Body of pancreas (tissue), 4 donors: Measurements from ENCODE around the gene TRMT1L. TPM values are rescaled to one million over a fixed set of nuclear protein-coding genes. Genes with fewer than 3 reads are reported as not detected.

Experiments
- ATAC-seq: fragments of 150-250 bp; one replicate; pipeline ENCODE4 v1.9.1; 2016
- DNase-seq, 4 donors: peaks; one replicate each; pipeline ENCODE4 v3.0.0-alpha.2; 2019
- H3K27ac ChIP-seq, 4 donors: fragments of 200-600 bp; sonication (generic); 1 replicate in 3 of 4; 2 replicates in 1 of 4; pipeline versions ENCODE4 v1.5.1 to v1.6.1; 2016 to 2019; ENCODE audit warnings: mild to moderate bottlenecking in 1 of 4, mixed read lengths in 1 of 4, moderate library complexity in 1 of 4
- H3K27me3 ChIP-seq, 2 donors: fragments of 200-600 bp; sonication (generic); one replicate each; pipeline ENCODE4 v1.6.0; 2016; ENCODE audit warnings: mild to moderate bottlenecking in 1 of 2
- H3K36me3 ChIP-seq, 2 donors: fragments of 200-600 bp; sonication (generic); replicated peaks in 1 of 2; 2 replicates each; pipeline ENCODE4 v1.5.1; 2016; ENCODE audit warnings: low read depth in 2 of 2; ENCODE audit not compliant: insufficient read depth in 1 of 2
- H3K4me1 ChIP-seq: fragments of 200-600 bp; sonication (generic); one replicate; pipeline ENCODE4 v1.6.0; 2016
- H3K4me3 ChIP-seq, 2 donors: fragments of 200-600 bp; sonication (generic); 1 replicate in 1 of 2; 2 replicates in 1 of 2; pipeline ENCODE4 v1.5.1; 2016 to 2019
- H3K9me3 ChIP-seq, 3 donors: fragments of 200-600 bp; sonication (generic); 1 replicate in 2 of 3; 2 replicates in 1 of 3; pipeline ENCODE4 v1.5.1; 2016
- POLR2A ChIP-seq, 3 donors: fragments of 450-650 bp; IDR thresholded peaks; one replicate each; pipeline ENCODE4 v1.6.1; 2016; ENCODE audit warnings: antibody characterized with exemption in 3 of 3, mild to moderate bottlenecking in 2 of 3
- WGBS, 2 donors: methylation state at CpG; one replicate each; pipeline ENCODE4 v1.1.5; 2017; 5-methylcytosine and 5-hydroxymethylcytosine counted together
- intact Hi-C: fragments of 100-400 bp; cut with DNase I; formaldehyde crosslinking; loops from one replicate; pipeline ENCODE4 v1.15.1; 2023
- total RNA-seq, 2 donors: library from RNA; depleted of rRNA; stranded (reverse); fragments of >200 nt; gene quantifications; one replicate each; pipeline ENCODE4 v1.1.0, GENCODE V29; 2016
- TF ChIP-seq, protein P1 (sequence below), 7 experiments: fragments of 450-650 bp in 4 of 7; fragments of 200-600 bp in 3 of 7; sonication (generic) in 3 of 7; IDR thresholded peaks; one replicate each; pipeline ENCODE4 v1.5.1; 2016 to 2019; ENCODE audit warnings: antibody characterized with exemption in 7 of 7

The TRMT1L gene
- total RNA-seq, 2 donors from 2014 or later, result 10.5 to 10.9 TPM

DNA sequence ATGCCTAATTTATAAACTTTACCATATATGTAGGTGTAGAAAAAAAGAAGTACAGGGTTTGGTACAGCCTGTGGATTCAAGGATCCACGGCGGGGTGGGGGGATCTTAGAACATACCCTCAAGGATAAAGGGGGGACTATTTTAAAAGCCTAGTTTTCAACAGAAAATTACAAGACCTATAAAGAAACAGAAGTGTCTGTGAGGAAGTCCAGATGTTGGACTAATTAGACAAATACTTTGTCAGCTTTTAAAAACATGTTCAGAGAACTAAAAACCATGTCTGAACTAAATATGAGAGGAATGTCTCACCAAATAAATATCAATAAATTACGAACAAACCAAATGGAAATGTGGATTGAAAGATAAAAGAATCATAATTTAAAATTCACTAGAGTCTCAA is 51.6 kb downstream of the TRMT1L start:
- TF ChIP-seq, protein P1, sequence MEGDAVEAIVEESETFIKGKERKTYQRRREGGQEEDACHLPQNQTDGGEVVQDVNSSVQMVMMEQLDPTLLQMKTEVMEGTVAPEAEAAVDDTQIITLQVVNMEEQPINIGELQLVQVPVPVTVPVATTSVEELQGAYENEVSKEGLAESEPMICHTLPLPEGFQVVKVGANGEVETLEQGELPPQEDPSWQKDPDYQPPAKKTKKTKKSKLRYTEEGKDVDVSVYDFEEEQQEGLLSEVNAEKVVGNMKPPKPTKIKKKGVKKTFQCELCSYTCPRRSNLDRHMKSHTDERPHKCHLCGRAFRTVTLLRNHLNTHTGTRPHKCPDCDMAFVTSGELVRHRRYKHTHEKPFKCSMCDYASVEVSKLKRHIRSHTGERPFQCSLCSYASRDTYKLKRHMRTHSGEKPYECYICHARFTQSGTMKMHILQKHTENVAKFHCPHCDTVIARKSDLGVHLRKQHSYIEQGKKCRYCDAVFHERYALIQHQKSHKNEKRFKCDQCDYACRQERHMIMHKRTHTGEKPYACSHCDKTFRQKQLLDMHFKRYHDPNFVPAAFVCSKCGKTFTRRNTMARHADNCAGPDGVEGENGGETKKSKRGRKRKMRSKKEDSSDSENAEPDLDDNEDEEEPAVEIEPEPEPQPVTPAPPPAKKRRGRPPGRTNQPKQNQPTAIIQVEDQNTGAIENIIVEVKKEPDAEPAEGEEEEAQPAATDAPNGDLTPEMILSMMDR (IDR thresholded peaks at IDR 0.05), result no peak
- no peak for TF ChIP-seq POLR2A (IDR thresholded peaks at IDR 0.05)
- Histone ChIP-seq H3K36me3 (no peaks in the 10 kb centered on the region), H3K4me3 (no peak overlapping the region), H3K27ac (no peak overlapping the region), H3K9me3 (peaks cover 0 to 5% (median 0%) of the 10 kb centered on the region in 3 donors), H3K4me1 (no peaks in the 10 kb centered on the region), H3K27me3 (no peaks in the 10 kb centered on the region)
- intact Hi-C loops, result no loop called here
- no peak for DNase-seq
- 93 to 96% methylated on average over 3 of the region's 3 CpGs for WGBS, 2 donors
- ATAC-seq, result no peak

DNA sequence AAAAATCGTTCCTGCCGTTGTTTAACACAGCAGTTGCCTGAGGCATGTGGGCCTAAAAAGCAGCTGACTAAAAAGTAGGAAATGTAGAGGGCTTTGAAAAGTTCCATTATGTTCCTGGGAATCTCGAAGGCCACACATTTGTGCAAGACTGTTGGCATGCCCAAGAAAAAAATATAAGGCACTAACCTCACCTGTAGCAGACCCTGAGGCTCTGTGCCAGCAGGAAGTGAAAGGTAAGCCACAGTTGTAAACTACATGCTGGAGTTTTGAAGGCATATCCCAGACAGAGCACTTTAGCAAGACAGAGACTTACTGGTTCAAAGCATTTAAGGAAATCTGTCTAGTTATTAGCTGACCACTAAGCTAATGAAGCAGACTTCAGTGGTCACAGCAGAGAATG is 52.7 kb downstream of the TRMT1L start:
- no peak for TF ChIP-seq POLR2A (IDR thresholded peaks at IDR 0.05)
- TF ChIP-seq, protein P1 (IDR thresholded peaks at IDR 0.05), result no peak
- peak in 1 of 4 donors; percentile 12 for DNase-seq
- WGBS, 2 donors, result 75 to 87% methylated on average over 3 of the region's 3 CpGs
- Histone ChIP-seq H3K27ac (no peak overlapping the region), H3K27me3 (no peaks in the 10 kb centered on the region), H3K36me3 (no peaks in the 10 kb centered on the region), H3K9me3 (peaks cover 0 to 5% (median 0%) of the 10 kb centered on the region in 3 donors), H3K4me3 (no peak overlapping the region), H3K4me1 (no peaks in the 10 kb centered on the region)
- ATAC-seq, result no peak
- intact Hi-C loops, result no loop called here

DNA sequence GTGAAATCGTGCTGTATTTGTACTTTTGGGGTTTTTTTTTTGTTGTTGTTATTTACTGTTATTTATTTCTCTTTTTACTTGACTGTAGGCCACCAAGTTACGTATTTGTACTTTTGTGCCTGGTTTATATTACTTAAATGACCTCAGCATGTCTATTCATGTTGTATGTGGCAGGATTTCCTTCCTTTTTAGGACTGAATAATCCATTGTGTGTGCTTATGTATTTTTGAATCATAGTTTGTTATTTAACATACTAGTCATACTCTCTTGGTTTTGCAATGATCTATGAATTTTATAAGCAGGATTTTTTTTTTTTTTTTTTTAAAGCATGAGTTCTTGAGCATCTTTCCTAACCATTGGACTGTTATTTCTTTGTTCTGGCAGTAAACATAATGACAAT is 60.2 kb downstream of the TRMT1L start:
- Histone ChIP-seq H3K27me3 (no peaks in the 10 kb centered on the region), H3K27ac (no peak overlapping the region), H3K4me1 (no peaks in the 10 kb centered on the region), H3K36me3 (peaks cover 0 to 9% of the 10 kb centered on the region in 2 donors), H3K4me3 (no peak overlapping the region), H3K9me3 (no peaks in the 10 kb centered on the region)
- ATAC-seq, result no peak
- intact Hi-C loops, result no loop called here
- 84 to 92% methylated on average over 2 of the region's 2 CpGs for WGBS, 2 donors
- no peak for DNase-seq
- TF ChIP-seq, protein P1 (IDR thresholded peaks at IDR 0.05), result no peak
- no peak for TF ChIP-seq POLR2A (IDR thresholded peaks at IDR 0.05)

DNA sequence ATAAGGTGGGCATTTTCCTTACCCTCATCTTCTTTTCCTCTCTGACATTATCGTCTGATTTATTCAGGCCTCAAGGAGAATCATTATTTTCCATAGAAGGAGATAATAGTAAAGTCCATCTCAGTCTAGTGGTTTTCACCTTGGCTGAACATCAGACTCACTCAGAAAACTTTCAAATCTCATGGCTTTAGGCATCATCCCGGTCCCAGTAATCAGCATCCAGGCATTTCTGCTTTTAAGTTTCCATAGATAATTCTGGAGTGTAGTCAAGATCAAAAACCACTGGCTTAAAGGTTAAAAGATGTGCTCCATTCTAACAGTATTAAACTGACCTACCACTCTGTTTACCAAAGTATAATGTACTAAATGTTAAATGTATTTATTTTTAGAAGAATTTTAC is 62.0 kb downstream of the TRMT1L start:
- peaks cover 0 to 9% of the 10 kb centered on the region in 2 donors for H3K36me3 ChIP-seq
- TF ChIP-seq POLR2A (IDR thresholded peaks at IDR 0.05), result no peak
- TF ChIP-seq, protein P1 (IDR thresholded peaks at IDR 0.05), result no peak
- H3K4me3 ChIP-seq, result no peak overlapping the region
- H3K4me1 ChIP-seq, result no peaks in the 10 kb centered on the region
- no peak overlapping the region for H3K27ac ChIP-seq
- ATAC-seq (no peak), DNase-seq (no peak)
- WGBS, 2 donors, result 94% methylated on average over 2 of the region's 2 CpGs
- intact Hi-C loops, result no loop called here
- no peaks in the 10 kb centered on the region for H3K27me3 ChIP-seq
- no peaks in the 10 kb centered on the region for H3K9me3 ChIP-seq

DNA sequence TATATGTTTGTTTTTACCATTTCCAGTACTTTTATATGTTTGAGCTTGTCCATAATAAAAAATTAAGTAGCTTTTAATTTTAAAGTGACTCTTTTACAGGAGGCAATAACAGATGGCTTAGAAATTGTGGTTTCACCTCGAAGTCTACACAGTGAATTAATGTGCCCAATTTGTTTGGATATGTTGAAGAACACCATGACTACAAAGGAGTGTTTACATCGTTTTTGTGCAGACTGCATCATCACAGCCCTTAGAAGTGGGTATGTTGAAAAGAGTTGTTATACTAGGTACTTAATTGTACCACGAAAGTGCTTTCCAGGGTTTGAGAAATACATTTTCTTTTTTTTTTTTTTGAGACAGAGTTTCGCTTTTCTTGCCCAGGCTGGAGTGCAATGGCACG is 65.3 kb downstream of the TRMT1L start:
- no peak for TF ChIP-seq POLR2A (IDR thresholded peaks at IDR 0.05)
- TF ChIP-seq, protein P1 (IDR thresholded peaks at IDR 0.05), result no peak
- peaks cover 0 to 10% of the 10 kb centered on the region in 2 donors for H3K36me3 ChIP-seq
- ATAC-seq, result peak; percentile 50

More for the DNA sequence above, 65.3 kb downstream of the TRMT1L start:
- intact Hi-C loops, result no loop called here
- Histone ChIP-seq H3K9me3 (no peaks in the 10 kb centered on the region), H3K27ac (no peak overlapping the region), H3K27me3 (no peaks in the 10 kb centered on the region), H3K4me3 (no peak overlapping the region), H3K4me1 (no peaks in the 10 kb centered on the region)
- no peak for DNase-seq
- 82% methylated on average over 5 of the region's 5 CpGs for WGBS, 2 donors
